Measurements from ENCODE around the gene DENND1A. TPM values are rescaled to one million over a fixed set of nuclear protein-coding genes. Genes with fewer than 3 reads are reported as not detected.

Gene DENND1A
- polyA plus RNA-seq, 1 experiment, result 16.2 TPM

DNA sequence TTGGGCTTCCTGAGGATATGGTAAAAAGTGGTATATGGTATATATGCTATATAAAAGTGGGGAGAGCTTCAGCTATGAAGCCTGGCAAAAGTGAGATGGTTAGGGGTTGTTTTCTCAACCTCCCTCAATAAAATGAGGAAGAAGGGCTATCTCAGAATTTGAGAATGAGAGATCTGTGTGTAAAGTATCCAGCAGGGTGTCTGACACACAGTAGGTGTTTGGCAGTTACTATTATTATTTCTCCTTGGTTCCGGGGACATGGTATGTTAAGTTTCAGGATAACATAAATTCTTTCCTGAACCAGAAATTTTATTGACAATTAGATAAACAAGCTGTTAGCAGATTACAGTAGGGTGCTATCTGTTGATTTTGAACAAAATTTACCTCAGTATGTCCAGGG is 94.1 kb downstream of the DENND1A start:
- POLR2A ChIA-PET, result no interaction called here
- no peaks in the 10 kb centered on the region for H3K27me3 ChIP-seq (ENCODE audit: control insufficient read depth, insufficient read depth, low read length)
- CTCF ChIA-PET, result no interaction called here

DNA sequence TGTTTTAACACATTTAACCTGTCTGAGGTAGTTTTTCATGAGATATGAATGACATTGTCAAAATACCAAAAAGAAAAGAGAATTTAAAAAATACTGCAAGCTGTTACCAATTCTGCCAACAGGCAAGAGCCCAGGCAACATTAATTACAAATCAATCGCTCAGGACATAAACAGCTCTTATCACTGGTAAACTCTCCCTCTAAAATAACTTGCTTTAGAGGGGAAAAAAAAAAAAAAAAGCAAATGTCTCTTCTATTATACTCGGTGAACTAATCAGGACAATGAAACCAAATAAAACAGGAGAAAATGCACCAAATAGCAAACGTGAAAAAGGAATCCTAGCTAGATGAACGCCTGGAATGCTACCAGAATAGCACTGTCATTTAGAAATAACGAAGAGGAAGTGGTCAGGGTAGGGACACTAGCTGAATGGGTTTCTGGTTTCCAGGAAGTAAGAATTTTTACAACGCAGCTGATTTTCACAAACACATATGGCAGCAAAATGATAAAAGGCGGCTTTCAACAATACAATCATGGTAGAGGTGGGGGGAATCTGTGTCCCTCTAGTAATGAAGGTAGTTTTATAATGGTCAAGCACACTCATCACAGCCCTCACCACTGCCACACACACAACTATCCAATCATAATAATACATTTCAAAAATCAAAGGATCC is 94.9 kb downstream of the DENND1A start:
- Histone ChIP-seq H3K27ac (ENCODE audit: low read depth, low read length) (no peak overlapping the region), H3K27me3 (ENCODE audit: control insufficient read depth, insufficient read depth, low read length) (no peaks in the 10 kb centered on the region), H3K9me3 (ENCODE audit: control insufficient read depth, insufficient read depth, low read length) (peaks cover 2% of the 10 kb centered on the region; the same call in 1 of the 2 replicates), H3K4me3 (ENCODE audit: low read depth, low read length) (no peak overlapping the region)
- TF ChIP-seq, protein P1, sequence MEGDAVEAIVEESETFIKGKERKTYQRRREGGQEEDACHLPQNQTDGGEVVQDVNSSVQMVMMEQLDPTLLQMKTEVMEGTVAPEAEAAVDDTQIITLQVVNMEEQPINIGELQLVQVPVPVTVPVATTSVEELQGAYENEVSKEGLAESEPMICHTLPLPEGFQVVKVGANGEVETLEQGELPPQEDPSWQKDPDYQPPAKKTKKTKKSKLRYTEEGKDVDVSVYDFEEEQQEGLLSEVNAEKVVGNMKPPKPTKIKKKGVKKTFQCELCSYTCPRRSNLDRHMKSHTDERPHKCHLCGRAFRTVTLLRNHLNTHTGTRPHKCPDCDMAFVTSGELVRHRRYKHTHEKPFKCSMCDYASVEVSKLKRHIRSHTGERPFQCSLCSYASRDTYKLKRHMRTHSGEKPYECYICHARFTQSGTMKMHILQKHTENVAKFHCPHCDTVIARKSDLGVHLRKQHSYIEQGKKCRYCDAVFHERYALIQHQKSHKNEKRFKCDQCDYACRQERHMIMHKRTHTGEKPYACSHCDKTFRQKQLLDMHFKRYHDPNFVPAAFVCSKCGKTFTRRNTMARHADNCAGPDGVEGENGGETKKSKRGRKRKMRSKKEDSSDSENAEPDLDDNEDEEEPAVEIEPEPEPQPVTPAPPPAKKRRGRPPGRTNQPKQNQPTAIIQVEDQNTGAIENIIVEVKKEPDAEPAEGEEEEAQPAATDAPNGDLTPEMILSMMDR (IDR thresholded peaks at IDR 0.05; ENCODE audit: low read depth, low read length), result no peak
- POLR2A ChIA-PET, result interaction anchor here (0.6 kb wide), 1 partner anchor 35 kb away, joined by 5 read pairs; no protein-coding TSS in a partner anchor
- no peak for DNase-seq (ENCODE audit: low read depth, low spot score)
- CTCF ChIA-PET, result no interaction called here

More for the DNA sequence above, 94.1 kb downstream of the DENND1A start:
- Histone ChIP-seq H3K4me3 (ENCODE audit: low read depth, low read length) (no peak overlapping the region), H3K9me3 (ENCODE audit: control insufficient read depth, insufficient read depth, low read length) (no peaks in the 10 kb centered on the region), H3K27ac (ENCODE audit: low read depth, low read length) (no peak overlapping the region)
- TF ChIP-seq, protein P1 (IDR thresholded peaks at IDR 0.05; ENCODE audit: low read depth, low read length), result no peak
- DNase-seq (ENCODE audit: low read depth, low spot score), result no peak

DNA sequence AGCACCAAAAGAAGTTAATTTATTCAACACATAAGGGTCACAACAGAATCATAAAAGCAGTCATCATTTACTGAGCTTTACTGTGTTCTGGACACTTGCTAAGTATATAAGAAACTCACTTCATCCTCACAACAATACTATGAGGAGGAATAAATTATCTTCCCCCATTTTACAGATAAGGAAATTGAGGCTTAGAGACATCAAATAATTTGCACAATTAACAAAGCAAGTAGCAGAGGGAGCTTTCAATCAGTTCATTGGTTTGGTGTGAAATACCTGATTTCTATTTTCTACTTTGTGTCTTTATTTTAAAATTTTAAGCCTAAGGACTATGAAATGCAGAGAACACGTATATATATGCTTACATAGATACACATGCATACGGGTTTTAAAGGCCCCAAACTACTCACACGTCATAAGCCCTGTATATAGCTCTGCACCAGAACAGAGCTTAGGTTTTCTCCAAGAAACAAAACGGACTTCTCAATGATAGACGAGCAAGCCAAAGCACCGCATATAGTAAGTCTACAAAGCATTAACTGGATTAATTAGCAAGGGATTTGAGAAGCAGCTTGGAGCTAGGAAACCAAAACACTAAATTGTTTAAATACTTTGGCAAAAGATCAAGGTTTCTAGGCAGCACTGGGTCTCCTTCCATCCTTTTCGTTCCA is 95.6 kb downstream of the DENND1A start:
- Histone ChIP-seq H3K9me3 (ENCODE audit: control insufficient read depth, insufficient read depth, low read length) (peaks cover 2% of the 10 kb centered on the region; the same call in 1 of the 2 replicates), H3K27ac (ENCODE audit: low read depth, low read length) (no peak overlapping the region), H3K4me3 (ENCODE audit: low read depth, low read length) (no peak overlapping the region), H3K27me3 (ENCODE audit: control insufficient read depth, insufficient read depth, low read length) (no peaks in the 10 kb centered on the region)
- POLR2A ChIA-PET, result interaction anchor here (0.6 kb wide), 1 partner anchor 36 kb away, joined by 5 read pairs; no protein-coding TSS in a partner anchor
- no peak for DNase-seq (ENCODE audit: low read depth, low spot score)
- CTCF ChIA-PET, result interaction anchor here (0.7 to 1.0 kb wide), 2 partner anchors 9 to 18 kb away, joined by 3 to 4 read pairs; no protein-coding TSS in a partner anchor
- TF ChIP-seq, protein P1 (IDR thresholded peaks at IDR 0.05; ENCODE audit: low read depth, low read length), result no peak

DNA sequence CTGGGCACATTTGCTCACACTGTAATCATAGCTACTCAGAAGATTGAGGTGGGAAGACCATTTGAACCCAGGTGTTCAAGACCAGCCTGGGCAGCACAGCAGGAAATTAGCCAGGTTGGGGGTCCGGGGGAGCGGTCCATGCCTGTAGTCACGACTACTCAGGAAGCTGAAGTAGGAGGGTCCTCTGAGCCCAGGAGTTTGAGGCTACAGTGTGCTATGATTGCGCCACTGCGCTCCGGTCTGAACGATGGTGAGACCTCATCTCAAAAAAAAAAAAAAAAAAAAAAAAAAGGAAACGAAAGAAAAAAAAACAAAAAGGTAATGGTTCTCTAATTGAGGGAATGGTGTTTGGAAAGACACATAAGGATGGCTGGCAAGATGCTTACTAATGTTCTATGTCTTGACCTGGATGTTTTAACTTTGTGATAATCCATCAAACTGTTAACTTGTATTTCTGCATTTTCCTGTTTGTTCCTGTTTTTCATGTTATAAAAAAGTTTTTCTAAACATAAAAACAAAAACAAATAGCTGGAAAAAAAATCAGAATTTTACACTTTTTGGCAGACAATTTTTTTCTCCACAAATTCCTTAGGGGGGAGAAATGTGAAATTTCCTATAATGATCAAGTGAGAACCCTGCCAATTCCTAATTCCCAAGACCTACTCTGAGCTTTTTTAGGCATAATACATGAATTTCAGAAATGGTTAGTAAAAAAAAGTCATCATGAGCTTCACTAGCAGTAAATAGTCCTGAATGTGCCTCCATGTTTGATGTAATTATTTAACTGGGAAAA is 96.9 kb downstream of the DENND1A start:
- ChIA-PET CTCF (interaction anchor here (0.6 to 1.0 kb wide), 2 partner anchors 17 to 566 kb away, joined by 3 to 4 read pairs; no protein-coding TSS in a partner anchor), POLR2A (no interaction called here)
- no peaks in the 10 kb centered on the region for H3K27me3 ChIP-seq (ENCODE audit: control insufficient read depth, insufficient read depth, low read length)
- peaks cover 2% of the 10 kb centered on the region; the same call in 1 of the 2 replicates for H3K9me3 ChIP-seq (ENCODE audit: control insufficient read depth, insufficient read depth, low read length)
- no peak overlapping the region for H3K27ac ChIP-seq (ENCODE audit: low read depth, low read length)
- no peak for DNase-seq (ENCODE audit: low read depth, low spot score)
- no peak overlapping the region for H3K4me3 ChIP-seq (ENCODE audit: low read depth, low read length)
- TF ChIP-seq, protein P1 (IDR thresholded peaks at IDR 0.05; ENCODE audit: low read depth, low read length), result no peak
